Lower leg skin (tissue), 3 donors: ENCODE data around the gene KCNS1.

Experiments used
- CTCF ChIP-seq, 3 donors: fragments of 450-650 bp; IDR thresholded peaks; one replicate each; pipeline ENCODE4 v1.5.1; 2016; ENCODE audit warnings: antibody characterized with exemption in 3 of 3, mild to moderate bottlenecking in 3 of 3, moderate library complexity in 2 of 3
- POLR2A ChIP-seq, 2 donors: fragments of 450-650 bp; IDR thresholded peaks; one replicate each; pipeline ENCODE4 v1.6.1; 2016 to 2017; ENCODE audit warnings: antibody characterized with exemption in 2 of 2, mild to moderate bottlenecking in 1 of 2, moderate library complexity in 1 of 2

DNA sequence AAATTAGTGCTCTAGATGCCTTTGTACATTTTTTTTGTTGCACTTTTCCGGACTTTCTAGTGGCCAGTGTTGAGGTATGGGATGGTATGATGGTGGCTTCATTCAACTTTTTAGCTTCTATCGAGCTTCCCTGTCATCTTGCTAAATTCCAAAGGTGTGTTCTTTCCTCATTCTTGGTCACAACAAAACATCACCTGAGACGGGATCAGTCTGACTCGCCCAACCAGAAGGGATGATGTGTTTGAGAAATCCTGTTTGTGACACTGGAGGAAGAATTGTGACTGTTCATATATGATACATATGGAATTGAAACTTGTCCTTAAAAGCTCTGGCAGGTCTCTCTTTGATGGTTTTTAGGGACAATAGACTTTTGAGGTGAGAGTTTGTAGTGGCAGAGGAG lies 33.8 kb downstream of the KCNS1 start:
- no peak for TF ChIP-seq POLR2A (IDR thresholded peaks at IDR 0.05)
- no peak for TF ChIP-seq CTCF (IDR thresholded peaks at IDR 0.05)
